Neural progenitor cell (in vitro differentiated cells): ENCODE measurements around the gene ABHD12. TPM values are rescaled to one million over a fixed set of nuclear protein-coding genes. Genes with fewer than 3 reads are reported as not detected.

ENCODE experiments used
- DNase-seq: peaks from one replicate; pipeline ENCODE4 v3.0.0-alpha.2; 2016; ENCODE audit warnings: low spot score
- H2AFZ ChIP-seq: fragments of 200-600 bp; sonication (generic); replicated peaks from 2 replicates; pipeline ENCODE4 v1.6.1; 2016; ENCODE audit warnings: antibody characterized with exemption
- H3F3A ChIP-seq: fragments of 200-600 bp; sonication (generic); 2 replicates; pipeline ENCODE4 v1.6.1; 2016; ENCODE audit warnings: antibody characterized with exemption, low read depth
- H3K27ac ChIP-seq: fragments of 200-600 bp; sonication (generic); 2 replicates; pipeline ENCODE4 v1.5.1; 2016; ENCODE audit warnings: mild to moderate bottlenecking
- H3K27me3 ChIP-seq: fragments of 200-600 bp; sonication (generic); 2 replicates; pipeline ENCODE4 v1.6.1; 2016; ENCODE audit warnings: mild to moderate bottlenecking, moderate library complexity
- H3K36me3 ChIP-seq: fragments of 200-600 bp; sonication (generic); 2 replicates; pipeline ENCODE4 v1.5.1; 2016
- H3K4me1 ChIP-seq: fragments of 200-600 bp; sonication (generic); 2 replicates; pipeline ENCODE4 v1.6.1; 2016; ENCODE audit warnings: mixed run types
- H3K4me2 ChIP-seq: fragments of 200-600 bp; sonication (generic); 2 replicates; pipeline ENCODE4 v1.6.1; 2016
- H3K4me3 ChIP-seq: fragments of 200-600 bp; sonication (generic); 2 replicates; pipeline ENCODE4 v1.5.1; 2016
- H3K79me2 ChIP-seq: fragments of 200-600 bp; sonication (generic); 2 replicates; pipeline ENCODE4 v1.6.1; 2016; ENCODE audit warnings: low read depth
- H3K9ac ChIP-seq: fragments of 200-600 bp; sonication (generic); 2 replicates; pipeline ENCODE4 v1.6.1; 2016
- H3K9me3 ChIP-seq: fragments of 200-600 bp; sonication (generic); 2 replicates; pipeline ENCODE4 v1.5.1; 2016; ENCODE audit warnings: low read depth
- H4K20me1 ChIP-seq: fragments of 200-600 bp; sonication (generic); 2 replicates; pipeline ENCODE4 v1.6.1; 2016; ENCODE audit warnings: low read depth
- H3K27ac Mint-ChIP-seq: 3 replicates; pipeline ENCODE4 v1.8.0; 2021; ENCODE audit warnings: mixed read lengths
- H3K27me3 Mint-ChIP-seq: 2 replicates; pipeline ENCODE4 v1.8.0; 2022; ENCODE audit warnings: low read depth, mild to moderate bottlenecking, inconsistent platforms, moderate library complexity, mixed read lengths; ENCODE audit not compliant: insufficient read depth
- H3K36me3 Mint-ChIP-seq: 3 replicates; pipeline ENCODE4 v1.8.0; 2021; ENCODE audit warnings: mixed read lengths
- H3K4me1 Mint-ChIP-seq: 3 replicates; pipeline ENCODE4 v1.8.0; 2021; ENCODE audit warnings: mixed read lengths
- H3K4me3 Mint-ChIP-seq: 3 replicates; pipeline ENCODE4 v1.8.0; 2021; ENCODE audit warnings: mild to moderate bottlenecking, moderate library complexity, mixed read lengths
- H3K9me3 Mint-ChIP-seq: 3 replicates; pipeline ENCODE4 v1.8.0; 2020; ENCODE audit warnings: mixed read lengths
- CTCF ChIP-seq: fragments of 200-600 bp; sonication (generic); IDR thresholded peaks from 2 replicates; pipeline ENCODE4 v1.5.1; 2017; ENCODE audit warnings: antibody characterized with exemption, mild to moderate bottlenecking
- EZH2 ChIP-seq: fragments of 200-600 bp; sonication (generic); IDR thresholded peaks from 2 replicates; pipeline ENCODE4 v1.6.1; 2017; ENCODE audit warnings: antibody characterized with exemption, mild to moderate bottlenecking, moderate library complexity
- EZH2phosphoT487 ChIP-seq: fragments of 200-600 bp; sonication (generic); IDR thresholded peaks from 2 replicates; pipeline ENCODE4 v1.6.1; 2017; ENCODE audit warnings: antibody characterized with exemption
- total RNA-seq: library from RNA; depleted of rRNA; stranded (reverse); fragments of >200 nt; gene quantifications from 2 replicates; pipeline ENCODE4 v1.2.3, GENCODE V29; 2015; ENCODE audit warnings: low replicate concordance

Gene ABHD12
- total RNA-seq, 1 donor from 2014 or later: 20.8 TPM

- peaks cover 7% of the 10 kb centered on the region for H3F3A ChIP-seq
- no peaks in the 10 kb centered on the region for H3K36me3 ChIP-seq
- DNase-seq: no peak
- no peaks in the 10 kb centered on the region for H3K27me3 ChIP-seq
- Mint-ChIP-seq H3K9me3 (no peaks in the 10 kb centered on the region), H3K36me3 (peaks cover 22% of the 10 kb centered on the region), H3K27ac (no peak overlapping the region), H3K4me3 (no peak overlapping the region), H3K27me3 (peaks cover 4% of the 10 kb centered on the region), H3K4me1 (no peaks in the 10 kb centered on the region)
- H2AFZ ChIP-seq: no peak overlapping the region
- H3K9me3 ChIP-seq: no peaks in the 10 kb centered on the region
- H4K20me1 ChIP-seq: peaks cover 7% of the 10 kb centered on the region
- no peak overlapping the region for H3K4me2 ChIP-seq
- TF ChIP-seq EZH2phosphoT487 (no peak), EZH2 (no peak), CTCF (no peak)
- H3K79me2 ChIP-seq: no peaks in the 10 kb centered on the region
- no peak overlapping the region for H3K4me3 ChIP-seq
- H3K9ac ChIP-seq: no peak overlapping the region
- H3K4me1 ChIP-seq: no peaks in the 10 kb centered on the region
- H3K27ac ChIP-seq: no peak overlapping the region
Measured at GRCh38 chr20:25290646-25291431, 99.8 kb downstream of the ABHD12 start.

- H3K27me3 ChIP-seq: no peaks in the 10 kb centered on the region
- no peak overlapping the region for H3K4me3 ChIP-seq
- H3K27ac ChIP-seq: no peak overlapping the region
- H3K4me1 ChIP-seq: no peaks in the 10 kb centered on the region
- Mint-ChIP-seq H3K4me1 (no peaks in the 10 kb centered on the region), H3K4me3 (no peak overlapping the region), H3K27me3 (peaks cover 4% of the 10 kb centered on the region), H3K27ac (no peak overlapping the region), H3K36me3 (peaks cover 29% of the 10 kb centered on the region), H3K9me3 (peaks cover 2% of the 10 kb centered on the region)
- peaks cover 5% of the 10 kb centered on the region for H3F3A ChIP-seq
- H3K9me3 ChIP-seq: no peaks in the 10 kb centered on the region
- H3K79me2 ChIP-seq: no peaks in the 10 kb centered on the region
- H3K4me2 ChIP-seq: no peak overlapping the region
- DNase-seq: no peak
- no peak overlapping the region for H3K9ac ChIP-seq
- H4K20me1 ChIP-seq: peaks cover 7% of the 10 kb centered on the region
- TF ChIP-seq EZH2phosphoT487: no peak
- TF ChIP-seq EZH2: no peak
- TF ChIP-seq CTCF: no peak
- H2AFZ ChIP-seq: no peak overlapping the region
- H3K36me3 ChIP-seq: no peaks in the 10 kb centered on the region
Measured at GRCh38 chr20:25289886-25290597, 100.6 kb downstream of the ABHD12 start.

GRCh38 chr20:25288291-25289181 lies 102.1 kb downstream of the ABHD12 start:
- no peaks in the 10 kb centered on the region for H3K9me3 ChIP-seq
- no peak overlapping the region for H3K4me2 ChIP-seq
- no peaks in the 10 kb centered on the region for H3F3A ChIP-seq
- no peaks in the 10 kb centered on the region for H3K79me2 ChIP-seq
- Mint-ChIP-seq H3K9me3 (peaks cover 2% of the 10 kb centered on the region), H3K4me3 (no peak overlapping the region), H3K27ac (no peak overlapping the region), H3K36me3 (peaks cover 31% of the 10 kb centered on the region), H3K27me3 (peaks cover 2% of the 10 kb centered on the region), H3K4me1 (no peaks in the 10 kb centered on the region)
- no peaks in the 10 kb centered on the region for H3K27me3 ChIP-seq
- peaks cover 3% of the 10 kb centered on the region for H4K20me1 ChIP-seq
- H3K27ac ChIP-seq: no peak overlapping the region
- no peaks in the 10 kb centered on the region for H3K36me3 ChIP-seq
- H3K4me1 ChIP-seq: no peaks in the 10 kb centered on the region
- no peak overlapping the region for H3K4me3 ChIP-seq
- no peak overlapping the region for H3K9ac ChIP-seq
- no peak overlapping the region for H2AFZ ChIP-seq
- TF ChIP-seq EZH2: no peak
- TF ChIP-seq EZH2phosphoT487: no peak
- TF ChIP-seq CTCF: no peak
- no peak for DNase-seq
